ENCODE measurements around the gene SNCA. TPM values are rescaled to one million over a fixed set of nuclear protein-coding genes. Genes with fewer than 3 reads are reported as not detected.

The SNCA gene
- total RNA-seq, 1 donor from 2014 or later: 49.7 TPM

- Mint-ChIP-seq H3K4me1 (ENCODE audit: unreplicated experiment) (peaks cover 14% of the 10 kb centered on the region), H3K36me3 (ENCODE audit: low read depth, unreplicated experiment) (peaks cover 4% of the 10 kb centered on the region), H3K27me3 (ENCODE audit: unreplicated experiment) (no peaks in the 10 kb centered on the region), H3K9me3 (ENCODE audit: unreplicated experiment) (no peaks in the 10 kb centered on the region), H3K27ac (ENCODE audit: unreplicated experiment) (peak overlapping the region; percentile 64), H3K4me3 (ENCODE audit: unreplicated experiment) (peak overlapping the region; percentile 70)
- DNase-seq (ENCODE audit: low spot score): peak; percentile 50
- TF ChIP-seq CTCF (IDR thresholded peaks at IDR 0.05; ENCODE audit: unreplicated experiment): no peak
Observed at GRCh38 chr4:89681219-89681618, 155.7 kb downstream of the SNCA start.

GRCh38 chr4:89674876-89675459, 162.0 kb downstream of the SNCA start:
- H3K36me3 Mint-ChIP-seq (ENCODE audit: low read depth, unreplicated experiment): no peaks in the 10 kb centered on the region
- no peaks in the 10 kb centered on the region for H3K27me3 Mint-ChIP-seq (ENCODE audit: unreplicated experiment)
- H3K4me3 Mint-ChIP-seq (ENCODE audit: unreplicated experiment): no peak overlapping the region
- no peak for TF ChIP-seq CTCF (IDR thresholded peaks at IDR 0.05; ENCODE audit: unreplicated experiment)
- H3K4me1 Mint-ChIP-seq (ENCODE audit: unreplicated experiment): no peaks in the 10 kb centered on the region
- no peaks in the 10 kb centered on the region for H3K9me3 Mint-ChIP-seq (ENCODE audit: unreplicated experiment)
- H3K27ac Mint-ChIP-seq (ENCODE audit: unreplicated experiment): no peak overlapping the region
- no peak for DNase-seq (ENCODE audit: low spot score)

Other genes starting within 250 kb of the SNCA start
- gene MMRN1, start 57.7 kb upstream of the SNCA start, total RNA-seq (ENCODE audit: unreplicated experiment): 304 TPM